ENCODE measurements around the gene DERL2.
A peak's percentile ranks its signal among the peaks of the same experiment; 100 is the strongest.
"Not testable (repeated sequence)": the region's sequence is repeated elsewhere in the genome, so short reads cannot be mapped to it uniquely, and the experiment has no call there.

DERL2 gene

DNA sequence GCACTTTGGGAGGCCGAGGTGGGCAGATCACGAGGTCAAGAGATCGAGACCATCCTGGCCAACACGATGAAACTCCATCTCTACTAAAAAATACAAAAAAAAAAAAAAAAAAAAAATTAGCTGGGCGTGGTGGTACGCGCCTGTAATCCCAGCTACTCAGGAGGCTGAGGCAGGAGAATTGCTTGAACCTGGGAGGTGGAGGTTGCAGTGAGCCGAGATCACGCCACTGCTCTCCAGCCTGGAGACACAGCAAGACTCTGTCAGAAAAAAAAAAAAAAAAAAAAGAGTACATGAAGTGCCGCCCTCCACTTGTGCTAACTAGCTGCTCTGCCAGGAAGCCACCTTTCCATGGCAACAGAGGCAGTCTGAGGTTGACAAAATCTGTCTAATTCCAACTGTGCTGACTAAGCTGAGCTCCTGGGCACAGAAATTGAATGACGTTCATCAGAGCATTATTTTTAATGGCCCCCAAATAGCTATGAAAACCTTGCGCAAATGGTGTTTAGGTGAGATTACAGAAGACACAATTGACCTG, 50.1 kb downstream of the DERL2 start:
- not testable (repeated sequence) for DNase-seq (ENCODE audit: low spot score)

DNA sequence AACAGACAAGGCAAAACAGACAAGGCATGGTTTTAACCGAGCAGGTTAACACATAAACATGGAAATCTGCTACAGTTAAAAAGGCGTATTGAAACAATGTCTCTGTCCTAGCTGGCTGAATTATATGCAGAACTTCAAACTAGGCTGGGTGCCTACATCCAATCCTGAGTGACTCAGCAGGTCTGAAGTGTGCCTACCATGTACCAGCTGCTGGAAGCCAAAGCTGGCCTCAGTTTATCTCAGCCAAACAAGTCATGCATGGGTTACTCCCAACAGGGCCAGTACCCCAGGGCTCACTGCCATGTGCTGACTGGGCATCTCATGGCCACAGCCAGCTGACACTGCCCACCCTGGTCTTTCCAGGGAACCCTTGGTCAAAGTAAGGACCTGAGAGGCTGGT, 51.0 kb downstream of the DERL2 start:
- DNase-seq (ENCODE audit: low spot score), result no peak

DNA sequence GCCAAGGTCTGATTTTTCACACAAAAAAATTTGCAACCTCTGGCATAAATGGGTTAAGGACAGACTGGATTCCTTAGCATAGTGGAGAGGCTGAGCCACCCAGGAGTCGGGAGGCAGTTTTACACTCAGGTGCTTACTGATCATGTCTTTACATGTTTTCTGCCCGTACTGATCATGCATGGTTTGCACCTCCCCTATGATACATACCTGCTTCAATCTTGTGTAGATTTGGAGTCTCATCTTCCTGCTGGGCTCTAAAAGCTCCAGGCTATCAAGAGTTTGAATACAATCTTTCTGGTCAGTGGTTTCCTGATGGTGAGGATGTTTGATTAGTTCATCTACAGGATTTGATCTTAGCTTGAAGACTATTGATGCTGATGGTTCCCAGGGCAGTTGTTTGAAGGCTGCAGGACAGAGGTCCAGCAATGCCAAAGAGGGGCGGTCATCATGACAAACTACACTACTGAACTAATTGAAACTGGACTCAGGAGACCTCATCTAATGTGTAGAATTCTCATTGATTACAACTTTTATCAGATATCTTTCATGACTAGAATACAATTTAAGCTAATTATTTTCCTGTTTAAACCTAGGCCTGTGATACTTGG, 53.9 kb downstream of the DERL2 start:
- DNase-seq (ENCODE audit: low spot score), result no peak

DNA sequence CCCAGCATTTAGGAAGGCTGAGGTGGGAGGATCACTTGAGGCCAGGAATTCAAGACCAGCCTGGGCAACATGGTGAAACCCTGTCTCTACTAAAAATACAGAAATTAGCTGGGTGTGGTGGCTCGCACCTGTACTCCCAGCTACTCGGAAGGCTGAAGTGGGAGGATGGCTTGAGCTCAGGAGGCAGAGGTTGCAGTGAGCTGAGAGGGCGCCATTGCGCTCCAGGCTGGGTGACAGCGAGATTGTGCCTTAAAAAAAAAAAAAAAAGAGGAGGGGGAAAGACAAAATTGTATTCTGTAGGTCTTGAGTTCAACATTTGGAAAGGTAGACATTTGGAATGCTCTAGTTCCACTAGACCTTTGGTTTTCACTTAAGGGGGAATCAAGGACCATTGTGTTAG, 54.7 kb downstream of the DERL2 start:
- DNase-seq (ENCODE audit: low spot score), result not testable (repeated sequence)

DNA sequence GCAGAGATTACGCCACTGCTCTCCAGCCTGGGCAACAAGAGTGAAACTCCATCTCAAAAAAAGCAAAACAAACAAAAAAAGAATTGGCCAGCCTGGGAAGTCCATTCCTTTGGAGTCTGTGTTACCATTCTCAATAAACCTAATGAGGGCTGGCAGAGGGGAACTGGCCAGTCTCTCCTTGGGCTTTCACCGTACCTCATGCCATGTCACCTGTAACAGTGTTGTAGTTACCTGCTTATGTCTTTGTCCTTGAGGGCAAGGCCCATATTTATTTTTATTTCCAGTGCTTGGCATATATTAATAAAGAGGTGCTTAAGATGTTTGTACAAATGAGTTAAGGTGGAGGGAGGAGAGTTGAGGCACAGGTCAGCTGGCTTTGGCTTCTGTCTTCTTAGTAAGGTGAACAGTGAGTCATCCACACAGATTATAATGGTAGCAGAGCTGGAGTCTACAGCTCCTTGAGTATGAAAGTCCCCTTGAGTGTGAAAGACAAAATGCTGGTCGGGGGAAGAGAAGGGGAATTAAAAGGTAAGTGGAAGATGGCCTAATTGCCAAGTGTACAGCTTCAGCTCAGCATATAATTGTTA, 55.5 kb downstream of the DERL2 start:
- DNase-seq (ENCODE audit: low spot score), result no peak

DNA sequence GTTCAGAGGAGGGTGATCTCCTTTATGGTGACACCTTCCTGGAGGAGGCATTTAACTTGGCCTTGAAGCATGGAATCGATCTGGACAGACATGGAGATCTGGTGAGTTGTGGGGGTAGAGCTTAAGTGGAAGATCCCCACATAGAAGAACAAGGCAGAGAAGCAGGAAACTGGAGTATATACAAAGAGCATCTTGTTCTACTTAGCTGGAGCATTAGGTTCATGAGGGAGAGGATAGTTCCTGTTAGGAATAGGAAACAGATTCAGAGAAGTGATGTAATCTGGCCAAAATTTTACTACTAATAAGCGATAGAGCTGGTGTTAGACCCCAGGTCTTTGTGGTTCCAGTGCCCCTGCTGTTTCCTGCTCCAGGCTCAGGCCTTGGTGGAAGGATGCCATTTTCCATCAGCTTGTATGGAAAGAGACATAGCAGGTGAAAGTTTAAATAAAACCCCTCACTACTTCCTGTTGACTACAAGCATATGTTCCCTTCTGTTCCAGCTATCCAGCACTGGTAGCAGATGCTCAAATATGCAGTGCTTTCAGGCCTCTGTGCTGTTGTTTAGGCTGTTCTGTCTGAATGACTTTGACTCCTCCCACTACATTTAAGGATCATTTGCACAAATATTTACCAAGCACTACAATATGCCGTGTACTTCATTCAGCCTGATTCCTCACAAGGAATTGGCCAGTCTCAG, 56.6 kb downstream of the DERL2 start:
- no peak for DNase-seq (ENCODE audit: low spot score)

DNA sequence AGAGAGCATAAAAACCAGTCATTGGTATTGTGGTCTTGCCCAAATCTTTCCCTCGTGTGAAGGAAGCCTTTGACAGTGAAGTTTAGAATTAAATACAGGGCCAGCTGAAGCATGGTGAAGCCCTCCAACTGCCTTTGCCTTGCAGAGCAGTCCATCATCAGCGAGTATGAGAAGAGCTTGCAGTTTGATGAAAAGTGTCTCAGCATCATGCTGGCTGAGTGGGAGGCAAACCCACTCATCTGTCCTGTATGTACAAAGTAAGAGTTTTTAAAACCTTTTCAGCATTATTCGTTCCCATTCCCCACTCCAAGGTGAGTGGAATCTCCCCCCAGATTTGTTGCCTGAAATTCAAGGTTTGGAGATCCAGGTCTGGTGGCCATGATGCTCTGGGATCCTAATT, 60.2 kb downstream of the DERL2 start:
- no peak for DNase-seq (ENCODE audit: low spot score)

DNA sequence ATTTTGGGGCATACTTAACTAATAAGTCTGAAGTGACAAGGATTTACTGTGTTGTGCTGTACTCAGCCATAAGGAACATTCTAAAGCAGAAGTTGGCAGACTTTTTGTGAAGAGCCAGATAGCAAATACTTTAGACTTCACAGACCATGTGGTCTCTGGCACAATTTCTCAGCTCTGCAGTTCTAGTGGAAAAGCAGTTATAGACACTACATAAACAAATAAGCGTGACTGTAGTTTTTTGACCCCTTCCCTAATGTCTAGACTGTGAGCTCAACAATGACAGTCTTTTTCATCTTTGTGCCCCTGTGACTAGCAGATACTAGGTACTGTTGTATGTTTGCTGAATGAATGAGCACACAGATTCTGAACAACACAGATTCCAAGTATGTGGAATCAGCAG, 61.1 kb downstream of the DERL2 start:
- DNase-seq (ENCODE audit: low spot score), result no peak

DNA sequence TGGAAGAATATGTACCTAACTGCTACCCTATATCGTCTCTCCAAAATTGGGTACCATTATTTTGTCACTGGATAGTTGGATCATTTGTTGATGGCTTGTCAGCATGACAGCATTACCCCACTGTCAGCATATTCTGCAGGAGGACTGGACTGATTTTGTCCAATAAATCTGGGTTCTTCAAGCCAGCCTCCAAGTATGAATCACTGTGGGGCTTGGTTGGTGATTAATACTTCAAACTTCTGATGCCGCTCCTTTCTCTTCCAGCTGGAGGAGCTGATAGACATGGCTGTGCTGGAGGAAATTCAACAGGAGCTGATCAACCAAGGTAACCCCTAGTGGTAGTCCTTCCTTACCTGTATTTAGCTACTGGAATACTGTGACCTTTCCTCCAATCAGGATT, 63.5 kb downstream of the DERL2 start:
- peak; percentile 91 for DNase-seq (ENCODE audit: low spot score)
